ENCODE measurements around the gene SLC1A2.

Gene SLC1A2

GRCh38 chr11:35375332-35376117 lies 43.8 kb downstream of the SLC1A2 start:
- DNase-seq, result no peak

GRCh38 chr11:35373284-35373933 lies 45.9 kb downstream of the SLC1A2 start:
- DNase-seq, result no peak

GRCh38 chr11:35372565-35373283 lies 46.6 kb downstream of the SLC1A2 start:
- DNase-seq, result no peak

GRCh38 chr11:35367491-35367890 lies 51.9 kb downstream of the SLC1A2 start:
- DNase-seq, result no peak

GRCh38 chr11:35366798-35367197 lies 52.6 kb downstream of the SLC1A2 start:
- DNase-seq, result no peak

- no peak for DNase-seq
Observed at GRCh38 chr11:35365961-35366360, 53.4 kb downstream of the SLC1A2 start.

- no peak for DNase-seq
Observed at GRCh38 chr11:35365395-35365794, 54.0 kb downstream of the SLC1A2 start.

- no peak for DNase-seq
Observed at GRCh38 chr11:35363854-35364780, 55.2 kb downstream of the SLC1A2 start.

- DNase-seq, result no peak
Observed at GRCh38 chr11:35363246-35363801, 56.0 kb downstream of the SLC1A2 start.

GRCh38 chr11:35362521-35362980 lies 56.8 kb downstream of the SLC1A2 start:
- DNase-seq, result no peak

- no peak for DNase-seq
Observed at GRCh38 chr11:35360055-35360530, 59.3 kb downstream of the SLC1A2 start.

- no peak for DNase-seq
Observed at GRCh38 chr11:35359321-35360054, 59.9 kb downstream of the SLC1A2 start.

GRCh38 chr11:35358391-35358790 lies 61.0 kb downstream of the SLC1A2 start:
- DNase-seq, result no peak

GRCh38 chr11:35357923-35358322 lies 61.4 kb downstream of the SLC1A2 start:
- no peak for DNase-seq

GRCh38 chr11:35355102-35355749 lies 64.1 kb downstream of the SLC1A2 start:
- DNase-seq, result no peak

- DNase-seq, result no peak
Observed at GRCh38 chr11:35354644-35355043, 64.7 kb downstream of the SLC1A2 start.

- DNase-seq, result no peak
Observed at GRCh38 chr11:35352077-35352888, 67.1 kb downstream of the SLC1A2 start.

- no peak for DNase-seq
Observed at GRCh38 chr11:35349897-35350296, 69.5 kb downstream of the SLC1A2 start.

GRCh38 chr11:35348898-35349687 lies 70.3 kb downstream of the SLC1A2 start:
- no peak for DNase-seq

All from activated T-cell treated with anti-CD3 and anti-CD28 coated beads, Interleukin-2, amount 50 U/mL, for 1 hour (primary cell).